Activated naive CD4-positive, alpha-beta T cell treated with anti-CD3 and anti-CD28 coated beads for 36 hours (primary cell): ENCODE measurements around the gene IL22RA1. TPM values are rescaled to one million over a fixed set of nuclear protein-coding genes. Genes with fewer than 3 reads are reported as not detected.

Experiments used
- CTCF ChIA-PET: fragments of 350-600 bp; sonication (Branson Sonifier 250); formaldehyde crosslinking; loops from one replicate; lab custom pipeline; 2021; ENCODE audit warnings: antibody characterized with exemption; lab: Charles Lee
- DNase-seq: peaks from one replicate; pipeline ENCODE4 v3.0.0-alpha.2; 2020
- H3K27ac Mint-ChIP-seq: one replicate; pipeline ENCODE4 v1.8.0; 2021; ENCODE audit warnings: mild to moderate bottlenecking, mixed read lengths
- H3K27me3 Mint-ChIP-seq: one replicate; pipeline ENCODE4 v1.8.0; 2021; ENCODE audit warnings: low read depth, mixed read lengths
- H3K36me3 Mint-ChIP-seq: one replicate; pipeline ENCODE4 v1.8.0; 2021; ENCODE audit warnings: low read depth, mixed read lengths
- H3K4me1 Mint-ChIP-seq: one replicate; pipeline ENCODE4 v1.8.0; 2021; ENCODE audit warnings: low read depth, mixed read lengths
- H3K4me3 Mint-ChIP-seq: one replicate; pipeline ENCODE4 v1.8.0; 2021; ENCODE audit warnings: mild to moderate bottlenecking, moderate library complexity, mixed read lengths
- H3K9me3 Mint-ChIP-seq: one replicate; pipeline ENCODE4 v1.8.0; 2021; ENCODE audit warnings: mixed read lengths
- intact Hi-C: fragments of 100-400 bp; cut with micrococcal nuclease; formaldehyde crosslinking; loops from one replicate; pipeline ENCODE4 v1.15.1; 2023
- total RNA-seq, 2 experiments: library from RNA; stranded (reverse); gene quantifications; one replicate each; pipeline ENCODE4 v1.2.3, GENCODE V29; 2021

IL22RA1 gene
- total RNA-seq, 2 experiments from 2014 or later, result not detected

- Mint-ChIP-seq H3K36me3 (no peaks in the 10 kb centered on the region), H3K27me3 (no peaks in the 10 kb centered on the region), H3K9me3 (peaks cover 2% of the 10 kb centered on the region), H3K4me1 (no peaks in the 10 kb centered on the region), H3K27ac (no peak overlapping the region), H3K4me3 (no peak overlapping the region)
- intact Hi-C loops, result no loop called here
- no peak for DNase-seq
- CTCF ChIA-PET, result no interaction called here
Observed at GRCh38 chr1:24127801-24128363, 15.1 kb downstream of the IL22RA1 start.

DNA sequence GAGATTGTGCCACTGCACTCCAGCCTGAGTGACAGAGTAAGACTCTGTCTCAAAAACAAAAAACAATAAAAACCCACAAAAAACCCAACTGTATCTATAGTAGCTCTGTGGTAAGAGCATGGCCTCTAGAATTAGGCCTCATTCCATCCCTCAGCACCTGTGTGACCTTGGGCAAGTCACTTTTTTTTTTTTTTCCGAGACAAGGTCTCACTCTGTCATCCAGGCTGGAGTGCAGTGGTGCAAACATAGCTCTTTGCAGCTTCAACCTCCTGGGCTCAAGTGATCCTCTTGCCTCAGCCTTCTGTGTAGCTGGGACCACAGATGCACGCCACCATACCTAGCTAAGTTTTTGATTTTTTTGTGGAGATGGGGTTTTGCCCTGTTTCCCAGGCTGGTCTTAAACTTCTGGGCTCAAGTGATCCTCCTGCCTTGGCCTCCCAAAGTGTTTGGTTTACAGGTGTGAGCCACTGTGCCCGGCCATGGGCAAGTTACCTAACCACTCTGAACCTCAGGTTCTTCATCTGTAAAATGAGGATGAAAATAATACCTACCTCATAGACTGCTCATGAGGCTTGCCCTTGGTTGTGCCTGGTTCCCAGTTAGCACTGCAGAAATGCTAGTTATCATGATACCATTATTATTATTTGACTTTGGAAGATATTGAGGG, 15.7 kb downstream of the IL22RA1 start:
- peaks cover 2% of the 10 kb centered on the region for H3K9me3 Mint-ChIP-seq

GRCh38 chr1:24126672-24127023, 16.3 kb downstream of the IL22RA1 start:
- H3K36me3 Mint-ChIP-seq, result no peaks in the 10 kb centered on the region
- H3K4me3 Mint-ChIP-seq, result no peak overlapping the region
- CTCF ChIA-PET, result interaction anchor here (0.5 to 1.1 kb wide), 2 partner anchors 23 to 203 kb away, joined by 3 read pairs; no protein-coding TSS in a partner anchor
- intact Hi-C loops, result no loop called here
- no peak overlapping the region for H3K27ac Mint-ChIP-seq
- DNase-seq, result no peak
- no peaks in the 10 kb centered on the region for H3K27me3 Mint-ChIP-seq
- H3K4me1 Mint-ChIP-seq, result no peaks in the 10 kb centered on the region
- H3K9me3 Mint-ChIP-seq, result peaks cover 2% of the 10 kb centered on the region

More for the DNA sequence above, 15.7 kb downstream of the IL22RA1 start:
- no peak overlapping the region for H3K4me3 Mint-ChIP-seq
- no peaks in the 10 kb centered on the region for H3K27me3 Mint-ChIP-seq
- no peak for DNase-seq
- no peaks in the 10 kb centered on the region for H3K4me1 Mint-ChIP-seq
- intact Hi-C loops, result no loop called here
- H3K27ac Mint-ChIP-seq, result no peak overlapping the region
- H3K36me3 Mint-ChIP-seq, result no peaks in the 10 kb centered on the region
- CTCF ChIA-PET, result interaction anchor here (0.5 to 0.6 kb wide), 2 partner anchors 203 to 480 kb away, joined by 3 read pairs; no protein-coding TSS in a partner anchor

DNA sequence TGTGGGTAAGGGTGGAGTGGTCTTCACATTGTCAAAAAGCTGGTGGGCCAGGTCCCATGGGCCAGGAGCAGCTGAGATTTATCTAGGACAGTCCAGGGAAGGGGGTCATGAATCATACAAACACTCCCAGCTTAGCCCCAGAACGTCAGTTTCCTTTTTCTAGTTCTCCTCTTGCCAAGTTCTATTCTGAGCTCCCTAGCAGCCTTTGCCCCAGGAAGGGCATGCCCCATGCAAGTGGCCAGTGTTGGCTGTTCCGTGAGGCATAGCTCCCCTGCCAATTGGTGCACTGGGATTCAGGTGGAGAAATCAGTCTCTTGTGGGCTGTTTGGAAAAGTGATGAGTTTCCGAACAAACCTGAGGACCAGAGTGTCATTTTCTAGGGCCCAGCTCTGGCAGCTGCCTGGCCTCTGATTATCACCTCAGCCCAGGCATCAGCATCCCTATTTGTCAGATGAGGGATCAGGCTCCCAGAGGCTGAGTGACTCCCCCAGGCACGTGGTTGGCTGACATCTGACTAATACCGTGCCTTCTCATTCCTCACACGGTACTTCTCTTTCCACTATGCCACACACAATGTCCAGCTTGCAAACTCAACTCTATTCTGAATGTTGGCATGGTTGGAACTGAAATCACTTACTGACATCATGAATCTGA, 16.8 kb downstream of the IL22RA1 start:
- Mint-ChIP-seq H3K4me1 (no peaks in the 10 kb centered on the region), H3K36me3 (no peaks in the 10 kb centered on the region), H3K27ac (no peak overlapping the region), H3K27me3 (no peaks in the 10 kb centered on the region), H3K9me3 (peaks cover 2% of the 10 kb centered on the region), H3K4me3 (no peak overlapping the region)
- CTCF ChIA-PET, result interaction anchor here (1.1 to 1.2 kb wide), 2 partner anchors 24 to 55 kb away, joined by 3 to 5 read pairs; no protein-coding TSS in a partner anchor
- intact Hi-C loops, result no loop called here
- no peak for DNase-seq

DNA sequence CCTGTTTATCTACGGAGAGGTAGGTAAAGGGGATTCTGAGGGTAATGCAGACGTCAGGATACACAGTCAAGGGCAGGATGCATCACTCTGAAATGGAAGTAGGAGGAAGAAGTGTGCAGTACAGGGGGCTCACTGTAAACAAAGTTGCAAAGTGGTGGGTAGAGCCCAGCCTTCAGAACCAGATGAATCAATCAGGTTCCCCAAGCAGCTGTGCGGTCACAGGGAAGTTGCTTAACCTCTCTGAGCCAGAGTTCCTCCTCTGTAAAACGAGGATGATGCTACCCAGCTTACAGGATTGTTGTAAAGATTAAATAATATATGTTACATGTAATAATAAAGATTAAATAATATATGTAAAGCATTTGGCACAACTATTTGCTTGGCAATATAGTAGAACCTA, 17.5 kb downstream of the IL22RA1 start:
- DNase-seq, result no peak
- Mint-ChIP-seq H3K27ac (no peak overlapping the region), H3K4me3 (no peak overlapping the region), H3K36me3 (no peaks in the 10 kb centered on the region), H3K27me3 (no peaks in the 10 kb centered on the region), H3K4me1 (no peaks in the 10 kb centered on the region), H3K9me3 (peaks cover 2% of the 10 kb centered on the region)
- CTCF ChIA-PET, result interaction anchor here (1.1 to 1.2 kb wide), 2 partner anchors 24 to 55 kb away, joined by 3 to 5 read pairs; no protein-coding TSS in a partner anchor
- intact Hi-C loops, result no loop called here

DNA sequence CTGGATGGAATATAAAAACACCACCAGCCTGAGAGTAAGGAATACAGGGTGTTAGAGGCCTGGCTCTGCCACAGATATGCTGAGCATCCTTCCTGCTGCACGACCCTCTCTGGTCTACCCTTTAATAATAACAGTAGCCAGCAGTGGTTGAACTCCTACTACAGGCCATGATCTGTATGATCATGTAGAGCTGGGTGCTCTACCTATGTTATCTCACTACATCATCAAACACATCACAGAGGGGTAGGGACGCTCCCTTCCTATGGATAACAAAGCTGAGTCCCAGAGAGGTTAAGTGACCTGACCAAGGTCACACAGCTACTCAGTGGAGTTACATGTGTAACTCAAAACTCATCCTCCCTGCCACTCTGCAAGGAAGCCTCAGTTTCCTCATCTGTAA, 18.0 kb downstream of the IL22RA1 start:
- H3K27ac Mint-ChIP-seq, result no peak overlapping the region
- CTCF ChIA-PET, result interaction anchor here (1.2 kb wide), 1 partner anchor 54 kb away, joined by 5 read pairs; no protein-coding TSS in a partner anchor

GRCh38 chr1:24123611-24124010, 19.3 kb downstream of the IL22RA1 start:
- Mint-ChIP-seq H3K9me3 (no peaks in the 10 kb centered on the region), H3K36me3 (no peaks in the 10 kb centered on the region), H3K27me3 (no peaks in the 10 kb centered on the region), H3K27ac (no peak overlapping the region), H3K4me3 (no peak overlapping the region), H3K4me1 (no peaks in the 10 kb centered on the region)
- no peak for DNase-seq
- CTCF ChIA-PET, result no interaction called here
- intact Hi-C loops, result no loop called here

More for the DNA sequence above, 18.0 kb downstream of the IL22RA1 start:
- Mint-ChIP-seq H3K9me3 (peaks cover 2% of the 10 kb centered on the region), H3K4me1 (no peaks in the 10 kb centered on the region), H3K4me3 (no peak overlapping the region), H3K27me3 (no peaks in the 10 kb centered on the region), H3K36me3 (no peaks in the 10 kb centered on the region)
- intact Hi-C loops, result no loop called here
- no peak for DNase-seq

- Mint-ChIP-seq H3K4me1 (no peaks in the 10 kb centered on the region), H3K36me3 (no peaks in the 10 kb centered on the region), H3K4me3 (no peak overlapping the region), H3K9me3 (no peaks in the 10 kb centered on the region), H3K27ac (no peak overlapping the region), H3K27me3 (peaks cover under 1% of the 10 kb centered on the region)
- intact Hi-C loops, result no loop called here
- CTCF ChIA-PET, result no interaction called here
- DNase-seq, result no peak
Observed at GRCh38 chr1:24122776-24123175, 20.2 kb downstream of the IL22RA1 start.

- H3K27me3 Mint-ChIP-seq, result peaks cover 4% of the 10 kb centered on the region
- H3K4me3 Mint-ChIP-seq, result no peak overlapping the region
- no peaks in the 10 kb centered on the region for H3K36me3 Mint-ChIP-seq
- no peak for DNase-seq
- H3K27ac Mint-ChIP-seq, result no peak overlapping the region
- CTCF ChIA-PET, result interaction anchor here (0.5 to 1.2 kb wide), 2 partner anchors 27 to 78 kb away, joined by 3 to 6 read pairs; no protein-coding TSS in a partner anchor
- H3K9me3 Mint-ChIP-seq, result no peaks in the 10 kb centered on the region
- H3K4me1 Mint-ChIP-seq, result no peaks in the 10 kb centered on the region
- intact Hi-C loops, result no loop called here
Observed at GRCh38 chr1:24121406-24121805, 21.5 kb downstream of the IL22RA1 start.

DNA sequence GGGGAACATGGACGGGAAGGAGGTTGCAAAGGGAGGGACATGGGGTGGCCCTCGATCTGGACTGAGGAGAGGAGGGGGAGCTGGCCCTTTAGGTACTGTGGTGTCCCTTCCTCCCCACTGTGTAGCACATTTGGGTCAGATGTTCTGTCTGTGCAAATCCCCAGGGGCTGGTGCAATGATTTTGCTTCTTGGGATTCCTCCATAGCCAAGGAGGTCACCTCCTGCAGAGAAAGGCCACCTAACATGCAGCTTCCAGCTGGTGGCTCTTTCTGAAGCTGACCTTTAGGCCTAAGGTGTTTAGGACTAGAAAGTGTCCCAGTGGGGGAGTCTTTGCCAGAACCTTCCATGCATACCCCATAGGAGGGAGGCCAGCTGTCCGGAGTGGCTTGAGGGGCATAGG, 22.0 kb downstream of the IL22RA1 start:
- no peak for DNase-seq
- H3K27me3 Mint-ChIP-seq, result peaks cover 4% of the 10 kb centered on the region
- intact Hi-C loops, result no loop called here
- H3K4me3 Mint-ChIP-seq, result no peak overlapping the region
- H3K36me3 Mint-ChIP-seq, result no peaks in the 10 kb centered on the region
- CTCF ChIA-PET, result interaction anchor here (1.2 kb wide), 1 partner anchor 28 kb away, joined by 3 read pairs; no protein-coding TSS in a partner anchor
- H3K9me3 Mint-ChIP-seq, result no peaks in the 10 kb centered on the region
- no peak overlapping the region for H3K27ac Mint-ChIP-seq
- H3K4me1 Mint-ChIP-seq, result no peaks in the 10 kb centered on the region

DNA sequence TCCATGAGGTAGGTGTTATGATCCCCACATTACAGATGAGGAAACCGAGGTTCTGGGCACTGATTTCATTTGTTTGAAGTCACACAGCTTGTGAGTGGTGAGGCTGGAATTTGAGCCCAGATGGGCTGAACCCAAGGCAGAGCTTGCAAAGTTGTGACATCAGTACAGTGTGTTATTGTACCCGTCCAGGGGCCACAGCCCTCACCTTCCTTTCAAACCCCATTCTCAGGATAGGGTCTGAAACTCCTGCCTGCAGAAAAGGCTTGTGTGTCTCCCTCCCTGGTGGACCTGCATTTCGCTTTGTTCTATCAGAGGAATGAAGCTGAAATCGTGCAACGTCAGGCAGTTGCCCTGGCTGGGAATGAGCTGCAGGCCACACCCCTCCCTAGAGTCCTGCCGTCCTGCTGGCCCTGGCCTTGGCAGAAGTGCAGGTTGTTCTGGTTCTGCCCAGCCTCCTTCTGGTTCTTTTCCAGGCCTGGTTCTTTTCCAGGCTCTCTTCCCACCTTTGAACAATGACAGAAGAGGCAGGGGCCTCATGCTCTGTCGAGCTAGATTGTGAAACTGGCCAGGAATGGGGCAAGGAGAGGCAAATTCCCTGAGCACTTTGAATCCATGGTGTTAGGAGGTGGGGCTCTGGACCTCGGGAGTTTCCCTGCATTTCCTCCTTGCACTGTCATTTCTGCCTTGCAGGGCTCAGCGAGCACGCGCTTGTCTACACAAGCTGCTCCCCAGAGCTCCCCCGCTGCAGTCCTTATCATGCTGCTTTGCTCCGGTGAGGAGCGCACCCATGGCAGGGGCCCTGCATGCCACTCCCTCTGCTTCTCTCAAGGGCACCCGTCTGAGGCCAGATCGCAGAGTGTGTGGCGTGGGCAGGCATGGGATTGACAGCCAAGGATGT, 22.8 kb downstream of the IL22RA1 start:
- no peak for DNase-seq
- no peaks in the 10 kb centered on the region for H3K36me3 Mint-ChIP-seq
- H3K27ac Mint-ChIP-seq, result no peak overlapping the region
- H3K9me3 Mint-ChIP-seq, result no peaks in the 10 kb centered on the region
- H3K27me3 Mint-ChIP-seq, result peaks cover 4% of the 10 kb centered on the region
- H3K4me1 Mint-ChIP-seq, result no peaks in the 10 kb centered on the region
- no peak overlapping the region for H3K4me3 Mint-ChIP-seq
- intact Hi-C loops, result no loop called here
- CTCF ChIA-PET, result no interaction called here

DNA sequence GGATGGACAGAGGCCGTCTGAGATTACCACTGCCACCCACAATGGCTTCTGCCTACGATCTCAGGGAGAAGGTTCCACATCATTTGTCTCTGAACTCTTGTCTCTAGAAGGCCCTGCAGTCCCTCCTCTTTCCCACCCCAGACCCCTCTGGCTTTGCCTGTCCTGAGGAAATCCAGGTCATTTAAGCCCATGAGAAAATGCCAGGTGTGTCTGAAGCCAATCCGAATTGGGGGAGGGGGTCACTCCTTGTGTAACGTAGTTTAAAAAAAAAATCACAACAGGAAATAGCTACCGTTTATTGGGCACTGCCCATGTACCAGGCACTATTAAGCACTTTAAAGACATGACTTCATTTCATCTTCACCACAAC, 23.5 kb downstream of the IL22RA1 start:
- Mint-ChIP-seq H3K9me3 (no peaks in the 10 kb centered on the region), H3K4me1 (no peaks in the 10 kb centered on the region), H3K27me3 (peaks cover 4% of the 10 kb centered on the region), H3K27ac (no peak overlapping the region), H3K36me3 (no peaks in the 10 kb centered on the region), H3K4me3 (no peak overlapping the region)
- CTCF ChIA-PET, result no interaction called here
- intact Hi-C loops, result no loop called here
- no peak for DNase-seq
